DOHH2 (cell line): ENCODE measurements around the gene NBPF1.
"Not testable (repeated sequence)": the region's sequence is repeated elsewhere in the genome, so short reads cannot be mapped to it uniquely, and the experiment has no call there.

Source experiments
- EZH2phosphoT487 ChIP-seq: fragments of 200-600 bp; sonication (generic); IDR thresholded peaks from 2 replicates; pipeline ENCODE4 v1.6.1; 2017; ENCODE audit warnings: borderline replicate concordance, mild to moderate bottlenecking, antibody characterized with exemption, low read length, moderate library complexity, mixed read lengths
- TF ChIP-seq, protein P1 (sequence below): fragments of 200-600 bp; sonication (generic); IDR thresholded peaks from one replicate; pipeline ENCODE4 v1.5.1; 2014; ENCODE audit warnings: antibody characterized with exemption, mild to moderate bottlenecking, low read depth, low read length; ENCODE audit not compliant: poor library complexity, severe bottlenecking

DNA sequence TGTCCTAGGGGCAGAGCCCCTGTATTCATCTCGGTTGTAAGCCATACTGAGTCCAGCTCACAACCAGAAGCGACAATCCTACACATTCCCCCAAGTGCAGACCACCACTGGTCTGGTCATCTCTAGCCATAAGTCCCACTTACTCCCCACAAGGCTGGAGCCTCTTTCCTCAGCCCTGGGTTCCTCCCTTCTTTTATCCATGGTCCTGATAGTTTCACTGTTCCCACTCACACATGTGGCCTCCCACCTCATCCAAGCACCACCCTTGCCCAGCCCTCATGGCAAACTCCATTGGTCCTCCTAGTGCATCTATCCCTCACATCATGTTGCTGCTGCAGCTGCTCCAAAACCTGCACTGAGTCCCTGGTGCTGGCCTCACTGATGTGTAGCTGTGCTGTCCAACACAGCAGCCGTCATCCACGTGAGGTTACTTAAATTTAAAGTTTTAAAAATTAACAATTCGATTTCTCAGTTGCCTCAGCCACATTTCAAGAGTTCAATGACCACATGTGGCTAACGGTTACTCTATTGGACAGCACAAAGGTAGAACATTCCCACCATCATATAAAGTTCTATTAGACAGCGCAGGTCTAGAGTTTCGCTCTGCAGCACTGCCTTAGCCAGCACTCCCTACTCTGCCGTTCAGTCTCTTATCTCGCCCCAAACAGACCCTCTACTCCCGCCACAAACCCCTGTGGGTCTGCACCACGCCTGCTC lies 30.3 kb upstream of the NBPF1 start:
- TF ChIP-seq, protein P1, sequence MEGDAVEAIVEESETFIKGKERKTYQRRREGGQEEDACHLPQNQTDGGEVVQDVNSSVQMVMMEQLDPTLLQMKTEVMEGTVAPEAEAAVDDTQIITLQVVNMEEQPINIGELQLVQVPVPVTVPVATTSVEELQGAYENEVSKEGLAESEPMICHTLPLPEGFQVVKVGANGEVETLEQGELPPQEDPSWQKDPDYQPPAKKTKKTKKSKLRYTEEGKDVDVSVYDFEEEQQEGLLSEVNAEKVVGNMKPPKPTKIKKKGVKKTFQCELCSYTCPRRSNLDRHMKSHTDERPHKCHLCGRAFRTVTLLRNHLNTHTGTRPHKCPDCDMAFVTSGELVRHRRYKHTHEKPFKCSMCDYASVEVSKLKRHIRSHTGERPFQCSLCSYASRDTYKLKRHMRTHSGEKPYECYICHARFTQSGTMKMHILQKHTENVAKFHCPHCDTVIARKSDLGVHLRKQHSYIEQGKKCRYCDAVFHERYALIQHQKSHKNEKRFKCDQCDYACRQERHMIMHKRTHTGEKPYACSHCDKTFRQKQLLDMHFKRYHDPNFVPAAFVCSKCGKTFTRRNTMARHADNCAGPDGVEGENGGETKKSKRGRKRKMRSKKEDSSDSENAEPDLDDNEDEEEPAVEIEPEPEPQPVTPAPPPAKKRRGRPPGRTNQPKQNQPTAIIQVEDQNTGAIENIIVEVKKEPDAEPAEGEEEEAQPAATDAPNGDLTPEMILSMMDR, result not testable (repeated sequence)
- TF ChIP-seq EZH2phosphoT487, result not testable (repeated sequence)
